GM15510 (cell line): ENCODE measurements around the gene TRIM72.

Source experiments
- POLR2A ChIP-seq: IDR thresholded peaks from 3 replicates; pipeline ENCODE4 v1.6.1; 2011; ENCODE audit warnings: borderline replicate concordance; ENCODE audit not compliant: insufficient read length; ENCODE audit errors: extremely low read depth

Gene TRIM72

DNA sequence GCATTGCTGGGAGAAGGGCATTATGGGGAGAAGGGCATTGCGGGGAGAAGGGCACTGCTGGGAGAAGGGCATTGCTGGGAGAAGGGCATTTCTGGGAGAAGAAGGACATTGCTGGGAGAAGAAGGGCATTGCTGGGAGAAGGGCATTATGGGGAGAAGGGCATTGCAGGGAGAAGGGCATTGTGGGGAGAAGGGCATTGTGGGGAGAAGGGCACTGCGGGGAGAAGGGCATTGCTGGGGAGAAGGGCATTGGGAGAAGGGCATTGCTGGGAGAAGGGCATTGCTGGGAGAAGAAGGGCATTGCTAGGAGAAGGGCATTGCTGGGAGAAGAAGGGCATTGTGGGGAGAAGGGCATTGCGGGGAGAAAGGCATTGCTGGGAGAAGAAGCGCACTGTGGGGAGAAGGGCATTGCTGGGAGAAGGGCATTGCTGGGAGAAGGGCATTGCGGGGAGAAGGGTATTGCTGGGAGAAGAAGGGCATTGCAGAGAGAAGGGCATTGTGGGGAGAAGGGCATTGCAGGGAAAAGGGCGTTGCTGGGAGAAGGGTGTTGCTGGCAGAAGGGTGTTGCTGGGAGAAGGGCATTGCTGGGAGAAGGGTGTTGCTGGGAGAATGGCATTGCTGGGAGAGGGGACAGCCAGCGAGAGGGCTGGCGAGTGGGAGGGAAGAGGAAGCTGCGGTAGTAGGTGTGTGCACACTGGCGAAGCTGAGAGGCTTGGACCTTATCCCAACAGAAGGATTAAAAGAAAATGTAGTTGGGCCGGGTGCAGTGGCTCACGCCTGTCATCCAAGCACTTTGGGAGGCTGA is 7.6 kb downstream of the TRIM72 start:
- TF ChIP-seq POLR2A: no peak

DNA sequence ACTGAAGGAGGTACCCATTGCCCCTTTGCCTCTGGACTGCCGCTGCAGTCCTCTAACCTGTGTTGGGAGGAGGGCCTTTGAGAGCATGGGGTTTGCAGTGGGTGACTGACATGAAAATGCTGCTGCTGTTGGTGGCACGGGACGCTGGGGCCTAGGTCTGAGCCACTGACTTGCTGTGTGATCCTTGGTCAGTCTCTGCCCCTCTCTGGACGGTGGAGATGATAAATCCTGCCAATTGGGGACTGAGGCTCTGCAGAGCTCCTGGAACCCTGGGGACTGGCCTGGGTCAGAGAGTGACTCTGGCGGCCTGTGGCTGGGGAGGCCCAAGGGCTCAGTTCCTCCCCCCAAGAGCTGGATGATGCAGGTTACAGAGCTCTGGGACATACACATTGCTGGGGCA is 9.1 kb downstream of the TRIM72 start:
- no peak for TF ChIP-seq POLR2A

DNA sequence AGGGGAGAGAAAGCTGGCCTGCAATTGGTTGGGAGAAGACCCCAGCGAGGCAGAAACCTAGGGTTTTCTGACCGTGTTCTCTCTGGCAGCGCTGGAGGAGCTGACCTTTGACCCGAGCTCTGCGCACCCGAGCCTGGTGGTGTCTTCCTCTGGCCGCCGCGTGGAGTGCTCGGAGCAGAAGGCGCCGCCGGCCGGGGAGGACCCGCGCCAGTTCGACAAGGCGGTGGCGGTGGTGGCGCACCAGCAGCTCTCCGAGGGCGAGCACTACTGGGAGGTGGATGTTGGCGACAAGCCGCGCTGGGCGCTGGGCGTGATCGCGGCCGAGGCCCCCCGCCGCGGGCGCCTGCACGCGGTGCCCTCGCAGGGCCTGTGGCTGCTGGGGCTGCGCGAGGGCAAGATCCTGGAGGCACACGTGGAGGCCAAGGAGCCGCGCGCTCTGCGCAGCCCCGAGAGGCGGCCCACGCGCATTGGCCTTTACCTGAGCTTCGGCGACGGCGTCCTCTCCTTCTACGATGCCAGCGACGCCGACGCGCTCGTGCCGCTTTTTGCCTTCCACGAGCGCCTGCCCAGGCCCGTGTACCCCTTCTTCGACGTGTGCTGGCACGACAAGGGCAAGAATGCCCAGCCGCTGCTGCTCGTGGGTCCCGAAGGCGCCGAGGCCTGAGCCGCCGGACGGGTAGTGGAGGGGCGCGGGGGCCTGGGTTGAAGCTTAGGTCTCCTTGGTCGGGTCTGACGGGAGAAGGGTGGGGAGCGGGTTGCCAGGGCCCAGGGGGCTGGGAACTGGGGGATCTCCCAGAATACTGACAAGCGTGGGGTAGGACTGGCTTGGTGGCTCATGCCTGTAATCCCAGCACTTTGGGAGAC is 10.4 kb downstream of the TRIM72 start:
- TF ChIP-seq POLR2A: no peak

DNA sequence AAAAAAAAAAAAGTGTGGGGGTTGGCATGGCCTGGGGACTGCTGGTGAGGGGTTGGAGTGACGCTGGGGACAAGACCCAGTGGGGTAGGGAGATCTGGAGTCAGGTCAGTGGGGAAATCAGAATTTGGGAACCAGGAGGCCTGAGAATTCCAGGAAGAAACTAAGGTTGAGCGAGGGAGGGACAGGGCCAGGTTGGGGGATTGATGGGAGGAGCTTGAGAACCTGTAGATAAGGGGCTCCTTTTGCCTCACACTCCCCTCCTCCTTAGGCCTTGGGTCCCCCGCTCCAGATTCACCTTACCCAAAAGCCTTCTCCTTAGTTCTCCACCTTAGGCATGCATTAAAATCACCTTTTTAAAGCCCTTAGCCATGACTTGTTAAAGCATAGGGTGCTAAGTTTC is 11.3 kb downstream of the TRIM72 start:
- TF ChIP-seq POLR2A: no peak

DNA sequence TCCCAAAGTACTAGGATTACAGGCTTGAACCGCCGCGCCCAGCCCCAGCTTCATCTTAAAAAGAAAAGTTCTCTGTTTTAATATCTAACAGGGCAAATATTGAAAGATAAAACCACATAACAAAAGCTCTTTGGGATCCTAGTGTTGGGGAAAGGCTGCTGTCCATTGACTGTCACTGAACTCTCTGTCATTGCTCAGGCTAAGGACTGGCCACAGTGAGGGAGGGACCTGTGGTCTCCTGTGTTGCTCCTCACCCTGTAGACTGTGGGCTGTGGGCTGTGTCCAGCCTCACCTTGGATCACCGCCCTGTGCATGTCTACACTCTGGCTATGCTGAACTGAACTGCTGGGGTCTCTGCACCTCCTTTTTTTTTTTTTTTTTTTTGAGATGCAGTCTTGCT is 14.3 kb downstream of the TRIM72 start:
- TF ChIP-seq POLR2A: no peak

DNA sequence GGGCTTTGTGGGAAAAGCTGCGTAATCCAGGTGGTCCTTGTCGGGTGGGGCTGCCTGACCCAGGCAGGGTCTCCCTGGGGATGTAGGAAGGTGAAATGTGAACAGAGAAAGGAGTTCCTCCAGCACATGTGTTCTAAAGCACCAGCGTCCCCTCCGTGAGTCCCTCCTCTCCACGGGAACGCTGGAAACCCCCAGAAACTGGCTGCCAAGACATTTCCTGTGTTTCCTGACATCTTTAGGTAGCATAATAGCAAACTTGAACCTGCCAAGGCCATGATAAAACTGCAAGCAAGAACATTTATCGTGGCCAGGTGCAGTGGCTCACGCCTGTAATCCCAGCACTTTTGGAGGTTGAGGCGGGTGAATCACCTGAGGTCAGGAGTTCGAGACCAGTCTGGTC is 15.6 kb downstream of the TRIM72 start:
- no peak for TF ChIP-seq POLR2A

DNA sequence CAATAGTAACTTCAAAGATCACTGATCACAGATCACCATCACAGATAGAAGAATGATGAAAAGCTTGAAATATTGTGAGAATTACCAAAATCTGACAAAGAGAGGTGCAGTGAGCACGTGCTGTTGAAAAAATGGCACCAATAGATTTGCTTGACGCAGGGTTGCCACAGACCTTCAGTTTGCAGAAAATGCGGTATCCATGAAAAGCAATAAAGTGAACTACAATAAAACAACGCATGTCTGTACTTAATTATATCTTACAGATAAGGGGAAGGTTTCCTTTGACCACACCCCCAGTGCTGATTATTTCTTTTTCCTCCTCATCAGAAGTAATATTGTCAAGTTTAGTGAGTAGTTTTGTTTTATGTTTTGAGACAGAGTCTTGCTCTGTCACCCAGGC is 24.1 kb downstream of the TRIM72 start:
- no peak for TF ChIP-seq POLR2A

DNA sequence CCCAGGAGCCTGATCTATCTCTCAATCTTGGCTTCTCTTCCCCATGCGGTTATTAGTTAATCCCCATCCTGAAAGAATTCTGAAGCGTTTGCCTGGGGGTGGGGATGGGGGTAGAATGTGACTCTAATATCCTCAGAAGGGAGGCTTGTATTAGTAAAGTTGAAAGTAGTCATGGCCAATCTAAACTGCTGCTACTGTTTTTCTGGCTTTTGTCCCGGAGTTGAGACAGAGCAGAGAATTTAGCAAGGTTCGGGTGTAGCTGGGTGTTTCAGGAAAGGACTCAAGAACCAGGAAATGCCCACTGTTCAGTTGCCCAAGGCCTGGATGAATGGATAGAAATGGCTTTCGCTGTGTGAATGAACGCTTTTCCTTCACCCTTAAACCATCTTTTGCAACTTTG is 28.3 kb downstream of the TRIM72 start:
- no peak for TF ChIP-seq POLR2A

DNA sequence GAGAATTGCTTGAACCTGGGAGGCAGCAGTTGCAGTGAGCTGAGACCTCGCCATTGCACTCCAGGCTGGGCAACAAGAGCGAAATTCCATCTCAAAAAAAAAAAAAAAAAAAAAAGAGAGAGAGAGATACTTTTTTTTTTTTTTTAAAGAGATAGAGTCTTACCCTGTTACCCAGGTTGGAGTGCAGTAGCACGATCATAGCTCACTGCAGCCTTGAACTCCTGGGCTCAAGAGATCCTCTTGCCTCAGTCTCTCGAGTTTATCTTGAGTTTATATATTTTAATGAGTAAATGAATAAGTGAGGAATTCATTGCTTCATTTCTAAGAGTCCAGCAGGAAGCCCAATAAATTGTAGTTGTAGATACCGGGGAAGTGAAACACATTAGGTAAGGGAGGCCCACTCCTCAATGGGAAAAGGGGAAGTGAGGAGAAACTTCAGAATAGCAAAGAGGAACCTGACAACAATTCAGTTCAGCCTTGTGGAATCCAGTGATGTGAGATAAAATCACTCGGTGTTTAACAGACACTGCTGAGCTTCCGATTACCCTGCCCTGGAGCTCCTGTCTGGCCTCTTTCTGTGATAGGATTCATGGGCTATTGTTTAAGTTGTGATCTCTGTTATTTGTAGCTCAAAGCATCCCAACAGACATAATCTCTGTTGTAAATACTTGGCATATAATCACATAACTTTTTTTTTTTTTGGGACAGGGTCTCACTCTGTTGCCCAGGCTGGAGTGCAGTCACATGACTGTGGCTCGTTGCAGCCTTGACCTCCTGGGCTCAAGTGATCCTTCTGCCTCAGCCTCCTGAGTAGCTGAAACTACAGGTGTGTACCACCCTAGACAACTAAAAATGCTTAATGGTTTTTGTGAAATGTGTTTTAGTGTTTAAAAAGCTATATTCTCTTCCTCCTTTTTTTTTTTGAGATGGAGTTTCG is 30.1 kb downstream of the TRIM72 start:
- no peak for TF ChIP-seq POLR2A

DNA sequence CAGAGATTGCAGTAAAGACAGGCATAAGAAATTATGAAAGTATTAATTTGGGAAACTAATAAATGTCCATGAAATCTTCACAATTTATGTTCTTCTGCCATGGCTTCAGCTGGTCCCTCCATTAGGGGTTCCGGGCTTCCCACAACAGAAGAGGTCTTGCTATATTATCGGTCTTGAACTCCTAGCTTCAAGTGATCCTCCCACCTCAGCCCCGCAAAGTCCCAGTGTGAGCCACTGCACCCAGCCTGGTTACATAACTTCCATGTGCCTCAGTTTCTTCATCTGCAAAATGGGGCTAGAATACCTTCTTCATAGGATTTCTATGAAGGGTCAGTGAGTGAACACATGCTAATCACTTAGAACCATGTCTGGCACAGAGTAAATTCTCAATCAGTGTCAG is 32.4 kb downstream of the TRIM72 start:
- no peak for TF ChIP-seq POLR2A

DNA sequence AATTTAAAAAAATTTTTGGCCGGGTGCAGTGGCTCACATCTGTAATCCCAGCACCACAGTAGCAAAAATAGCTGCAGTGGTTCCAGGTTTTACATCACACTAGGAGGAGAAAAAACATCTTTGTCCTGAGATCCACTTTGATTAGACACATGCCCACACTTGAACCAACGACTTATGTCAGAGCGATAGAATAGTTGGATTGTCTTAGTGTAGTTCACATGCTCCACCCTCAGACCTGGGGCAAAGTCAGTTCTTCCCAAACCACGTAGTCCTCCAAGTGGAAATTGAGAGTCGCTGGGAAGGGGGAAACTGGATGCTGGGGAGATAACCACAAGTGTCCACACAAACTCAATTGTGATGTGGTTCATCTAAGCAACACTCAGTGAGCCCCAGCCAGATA is 34.4 kb downstream of the TRIM72 start:
- TF ChIP-seq POLR2A: no peak

DNA sequence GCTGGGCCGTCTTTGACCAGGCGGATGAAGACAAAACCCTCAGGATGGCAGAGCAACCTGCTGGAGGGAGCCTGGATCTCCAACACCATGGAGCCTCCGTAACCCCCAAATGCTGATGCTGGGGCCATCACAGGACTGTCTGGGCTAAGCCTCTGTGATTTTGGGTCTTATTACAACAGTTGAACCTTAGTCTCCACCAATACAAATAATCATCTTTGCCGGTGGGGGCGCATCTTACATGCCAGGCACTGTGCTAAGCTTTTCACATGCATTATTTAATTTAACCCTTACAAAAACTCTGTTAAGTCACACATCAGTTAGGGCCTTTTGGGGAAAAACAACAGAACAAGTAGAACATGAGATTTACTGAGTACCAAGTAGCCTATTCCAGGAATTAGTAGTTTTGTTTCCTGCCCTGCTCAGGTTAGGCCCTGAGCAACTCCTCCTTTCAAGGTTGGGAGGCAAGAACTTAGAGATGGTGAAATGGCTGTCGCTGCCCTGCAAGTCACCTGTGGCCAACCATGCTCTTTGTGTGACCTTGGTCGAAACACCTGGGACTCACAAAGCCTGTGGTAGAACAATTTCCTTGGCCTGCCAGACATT is 37.0 kb downstream of the TRIM72 start:
- no peak for TF ChIP-seq POLR2A

DNA sequence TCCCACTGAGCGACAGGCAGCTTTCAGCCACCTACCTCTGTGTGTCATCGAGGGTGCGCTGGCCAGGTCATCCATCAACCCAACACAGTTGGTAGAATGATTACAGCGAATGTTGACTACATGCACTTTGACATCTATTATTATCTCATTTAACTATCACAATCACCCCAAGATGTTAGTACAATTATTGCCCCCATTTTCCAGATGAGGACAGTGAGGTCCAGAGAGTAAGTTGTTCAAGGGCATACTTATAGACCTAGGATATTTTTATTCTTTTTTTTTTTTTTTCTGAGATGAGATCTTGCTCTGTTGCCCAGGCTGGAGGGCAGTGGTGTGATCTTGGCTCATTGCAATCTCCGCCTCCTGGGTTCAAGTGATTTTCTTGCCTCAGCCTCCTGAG is 37.5 kb downstream of the TRIM72 start:
- TF ChIP-seq POLR2A: no peak

DNA sequence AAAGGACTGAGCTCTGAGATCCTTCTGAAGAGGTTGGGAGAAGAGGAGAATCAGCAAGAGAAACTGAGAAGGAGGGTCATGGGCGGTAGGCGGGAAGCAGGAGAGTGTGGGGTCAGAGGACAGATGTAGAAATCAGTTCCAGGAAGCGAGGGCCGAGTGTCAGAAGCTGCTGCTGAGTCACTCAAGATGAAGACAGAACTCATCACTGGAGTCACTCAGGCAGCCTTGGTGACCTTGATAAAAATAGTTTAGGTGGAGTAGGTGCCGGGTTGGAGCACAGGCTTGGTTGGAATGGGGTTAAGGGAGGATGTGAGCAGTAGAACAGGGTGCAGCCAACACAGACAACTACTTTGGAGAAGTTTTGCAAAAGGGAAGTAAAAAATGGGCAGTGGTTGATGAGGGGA is 39.7 kb downstream of the TRIM72 start:
- TF ChIP-seq POLR2A: no peak
